Body of pancreas (tissue), 4 donors: Measurements from ENCODE around the gene NPY4R.

Experiments
- POLR2A ChIP-seq, 3 donors: fragments of 450-650 bp; IDR thresholded peaks; one replicate each; pipeline ENCODE4 v1.6.1; 2016; ENCODE audit warnings: antibody characterized with exemption in 3 of 3, mild to moderate bottlenecking in 2 of 3
- TF ChIP-seq, protein P1 (sequence below), 7 experiments: fragments of 450-650 bp in 4 of 7; fragments of 200-600 bp in 3 of 7; sonication (generic) in 3 of 7; IDR thresholded peaks; one replicate each; pipeline ENCODE4 v1.5.1; 2016 to 2019; ENCODE audit warnings: antibody characterized with exemption in 7 of 7

DNA sequence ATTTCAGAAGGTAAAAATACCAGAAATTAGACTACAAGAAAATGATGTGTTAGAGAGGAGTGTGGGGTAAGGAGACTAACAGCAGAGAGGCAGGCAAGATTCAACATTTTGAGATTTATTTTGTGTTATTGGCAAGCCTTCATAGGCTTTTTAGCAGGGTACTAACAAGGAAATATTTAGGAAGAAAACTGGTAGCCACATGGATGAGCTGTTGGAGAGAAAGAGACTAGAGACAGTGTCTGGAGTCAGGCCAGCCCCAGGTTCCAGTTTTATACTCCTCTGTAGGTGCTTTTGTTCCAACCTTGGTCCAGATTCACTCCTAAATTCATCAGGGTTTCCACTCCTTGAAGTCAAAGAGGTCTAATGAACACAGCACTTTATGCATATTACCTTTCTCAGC, 49.6 kb upstream of the NPY4R start:
- TF ChIP-seq, protein P1, sequence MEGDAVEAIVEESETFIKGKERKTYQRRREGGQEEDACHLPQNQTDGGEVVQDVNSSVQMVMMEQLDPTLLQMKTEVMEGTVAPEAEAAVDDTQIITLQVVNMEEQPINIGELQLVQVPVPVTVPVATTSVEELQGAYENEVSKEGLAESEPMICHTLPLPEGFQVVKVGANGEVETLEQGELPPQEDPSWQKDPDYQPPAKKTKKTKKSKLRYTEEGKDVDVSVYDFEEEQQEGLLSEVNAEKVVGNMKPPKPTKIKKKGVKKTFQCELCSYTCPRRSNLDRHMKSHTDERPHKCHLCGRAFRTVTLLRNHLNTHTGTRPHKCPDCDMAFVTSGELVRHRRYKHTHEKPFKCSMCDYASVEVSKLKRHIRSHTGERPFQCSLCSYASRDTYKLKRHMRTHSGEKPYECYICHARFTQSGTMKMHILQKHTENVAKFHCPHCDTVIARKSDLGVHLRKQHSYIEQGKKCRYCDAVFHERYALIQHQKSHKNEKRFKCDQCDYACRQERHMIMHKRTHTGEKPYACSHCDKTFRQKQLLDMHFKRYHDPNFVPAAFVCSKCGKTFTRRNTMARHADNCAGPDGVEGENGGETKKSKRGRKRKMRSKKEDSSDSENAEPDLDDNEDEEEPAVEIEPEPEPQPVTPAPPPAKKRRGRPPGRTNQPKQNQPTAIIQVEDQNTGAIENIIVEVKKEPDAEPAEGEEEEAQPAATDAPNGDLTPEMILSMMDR (IDR thresholded peaks at IDR 0.05) = no peak
- TF ChIP-seq POLR2A (IDR thresholded peaks at IDR 0.05) = no peak
